A549 (cell line): ENCODE data around the gene STRADA. TPM values are rescaled to one million over a fixed set of nuclear protein-coding genes. Genes with fewer than 3 reads are reported as not detected.

Experiments
- ATAC-seq, 2 experiments: fragments of 200-7000 bp in 1 of 2; fragments of >200 bp in 1 of 2; cut with Nextera tagmentation in 1 of 2; cut with Tn5 transposase in 1 of 2; 3 replicates each; pipeline versions ENCODE4 v1.8.0 to v1.9.1; 2018 to 2020; ENCODE audit warnings: mild to moderate bottlenecking in 1 of 2, moderate library complexity in 1 of 2
- CTCF ChIA-PET: fragments of 300-600 bp; sonication (Branson Sonifier 250); formaldehyde crosslinking; extraction: SDS; loops from one replicate; lab custom pipeline; 2021; ENCODE audit warnings: antibody characterized with exemption, inconsistent platforms; lab: Yijun Ruan, JAX
- POLR2A ChIA-PET: fragments of 350-600 bp; formaldehyde crosslinking; extraction: SDS; loops from one replicate; lab custom pipeline; 2021; ENCODE audit warnings: antibody characterized with exemption, inconsistent platforms; lab: Yijun Ruan, JAX
- DNase-seq, 2 experiments: peaks; one replicate each; pipeline versions ENCODE4 v3.0.0 to v3.0.0-alpha.2; 2011 to 2016; ENCODE audit warnings: low read depth in 1 of 2, low spot score in 1 of 2
- FAIRE-seq: peaks from 2 replicates; lab custom pipeline; 2011; peaks lifted over from hg19 to GRCh38; lab: Jason Lieb, UNC
- H3K27ac ChIP-seq, 2 experiments: fragments of >200 bp; sonication (Bioruptor Twin); formaldehyde crosslinking; 3 replicates each; pipeline ENCODE4 v1.5.1; 2016 to 2017
- H3K4me1 ChIP-seq: fragments of >200 bp; sonication (Bioruptor Twin); formaldehyde crosslinking; 3 replicates; pipeline ENCODE4 v1.6.1; 2016
- H3K4me2 ChIP-seq: fragments of >200 bp; sonication (Bioruptor Twin); formaldehyde crosslinking; 3 replicates; pipeline ENCODE4 v1.6.1; 2016
- H3K4me3 ChIP-seq: fragments of >200 bp; sonication (Bioruptor Twin); formaldehyde crosslinking; 3 replicates; pipeline ENCODE4 v1.5.1; 2016
- H3K9me3 ChIP-seq: fragments of >200 bp; sonication (Bioruptor Twin); formaldehyde crosslinking; 3 replicates; pipeline ENCODE4 v1.6.1; 2016
- BHLHE40 ChIP-seq: IDR thresholded peaks from 2 replicates; pipeline ENCODE4 v1.6.1; 2012; ENCODE audit warnings: low read depth, low read length, inconsistent platforms
- CBX2 ChIP-seq: fragments of 200-600 bp; sonication (generic); IDR thresholded peaks from 2 replicates; pipeline ENCODE4 v1.6.1; 2016; ENCODE audit warnings: low read depth, mild to moderate bottlenecking, borderline replicate concordance
- CEBPB ChIP-seq, 2 experiments: fragments of >200 bp in 1 of 2; sonication (Bioruptor Twin) in 1 of 2; formaldehyde crosslinking in 1 of 2; IDR thresholded peaks; 2 replicates each; pipeline ENCODE4 v1.6.1; 2012 to 2016
- EHF ChIP-seq: fragments of 250-450 bp; sonication (Bioruptor Pico); IDR thresholded peaks from 2 replicates; pipeline ENCODE4 v1.5.0; 2020; ENCODE audit warnings: mild to moderate bottlenecking
- ELK1 ChIP-seq: fragments of 150-350 bp; IDR thresholded peaks from 2 replicates; pipeline ENCODE4 v1.6.1; 2014; ENCODE audit warnings: low read depth, mild to moderate bottlenecking, low read length
- ESRRA ChIP-seq: fragments of 150-350 bp; IDR thresholded peaks from 2 replicates; pipeline ENCODE4 v1.6.1; 2014; ENCODE audit warnings: mild to moderate bottlenecking, low read length, borderline replicate concordance
- HDAC2 ChIP-seq: fragments of 200-600 bp; sonication (generic); IDR thresholded peaks from 2 replicates; pipeline ENCODE4 v1.6.1; 2016
- HEYL ChIP-seq: fragments of 250-450 bp; sonication (Bioruptor Pico); IDR thresholded peaks from 2 replicates; pipeline ENCODE4 v1.8.0; 2021; ENCODE audit warnings: mild to moderate bottlenecking, moderate library complexity
- HOXB13 ChIP-seq: fragments of 250-450 bp; sonication (Bioruptor Pico); IDR thresholded peaks from 2 replicates; pipeline ENCODE4 v1.5.0; 2020; ENCODE audit warnings: low read depth, mild to moderate bottlenecking, moderate library complexity
- JUN ChIP-seq, 2 experiments: fragments of >200 bp; sonication (Bioruptor Twin); formaldehyde crosslinking; IDR thresholded peaks; 2 replicates in 1 of 2; 3 replicates in 1 of 2; pipeline ENCODE4 v1.6.1; 2016 to 2017
- KDM5A ChIP-seq: fragments of 200-600 bp; sonication (generic); IDR thresholded peaks from 2 replicates; pipeline ENCODE4 v1.6.1; 2016; ENCODE audit warnings: antibody characterized with exemption, mild to moderate bottlenecking
- MYC ChIP-seq: IDR thresholded peaks from 2 replicates; pipeline ENCODE4 v1.6.1; 2012; ENCODE audit warnings: mild to moderate bottlenecking, inconsistent platforms, low read length, improper control_type of control experiment, borderline replicate concordance
- NFE2L2 ChIP-seq: fragments of 150-350 bp; conservative IDR thresholded peaks from 2 replicates; pipeline ENCODE4 v1.6.1; 2014; ENCODE audit warnings: low read length
- NPAS2 ChIP-seq: fragments of 250-450 bp; sonication (Bioruptor Pico); IDR thresholded peaks from 2 replicates; pipeline ENCODE4 v1.8.0; 2022; ENCODE audit warnings: mild to moderate bottlenecking, moderate library complexity, borderline replicate concordance
- NR3C1 ChIP-seq: fragments of >200 bp; sonication (Bioruptor Twin); formaldehyde crosslinking; IDR thresholded peaks from 3 replicates; pipeline ENCODE4 v1.6.1; 2017
- PBX3 ChIP-seq: IDR thresholded peaks from 2 replicates; pipeline ENCODE4 v1.6.1; 2012
- POLR2A ChIP-seq: IDR thresholded peaks from 2 replicates; pipeline ENCODE4 v1.6.1; 2012; ENCODE audit warnings: mild to moderate bottlenecking, low read length
- POLR2AphosphoS2 ChIP-seq: conservative IDR thresholded peaks from 2 replicates; pipeline ENCODE4 v1.6.1; 2012; ENCODE audit warnings: low read length, improper control_type of control experiment, inconsistent platforms
- RAD21 ChIP-seq, 2 experiments: fragments of >200 bp in 1 of 2; sonication (Bioruptor Twin) in 1 of 2; formaldehyde crosslinking in 1 of 2; IDR thresholded peaks in 1 of 2; conservative IDR thresholded peaks in 1 of 2; 2 replicates in 1 of 2; 3 replicates in 1 of 2; pipeline ENCODE4 v1.6.1; 2012 to 2018; ENCODE audit warnings: inconsistent platforms in 1 of 2
- RARB ChIP-seq: fragments of 250-450 bp; sonication (Bioruptor Pico); IDR thresholded peaks from 2 replicates; pipeline ENCODE4 v1.8.0; 2021; ENCODE audit warnings: mild to moderate bottlenecking, moderate library complexity
- RNF2 ChIP-seq: fragments of 200-600 bp; sonication (generic); IDR thresholded peaks from 2 replicates; pipeline ENCODE4 v1.6.1; 2016; ENCODE audit warnings: low read depth, mild to moderate bottlenecking, antibody characterized with exemption, moderate library complexity, borderline replicate concordance
- SMC3 ChIP-seq: fragments of >200 bp; sonication (Bioruptor Twin); formaldehyde crosslinking; IDR thresholded peaks from 3 replicates; pipeline ENCODE4 v1.6.1; 2018; ENCODE audit warnings: inconsistent platforms
- SREBF2 ChIP-seq: fragments of 450-650 bp; IDR thresholded peaks from 2 replicates; pipeline ENCODE4 v1.6.1; 2014; ENCODE audit warnings: mild to moderate bottlenecking, moderate library complexity
- ZFP36 ChIP-seq: fragments of 450-650 bp; IDR thresholded peaks from 2 replicates; pipeline ENCODE4 v1.6.1; 2014; ENCODE audit warnings: borderline replicate concordance; ENCODE audit not compliant: partially characterized antibody
- ZNF302 ChIP-seq: fragments of 250-450 bp; sonication (Bioruptor Pico); IDR thresholded peaks from 2 replicates; pipeline ENCODE4 v1.9.0; 2021; ENCODE audit warnings: inconsistent platforms, mild to moderate bottlenecking, moderate library complexity
- WGBS: methylation state at CpG from one replicate; pipeline ENCODE4 v1.1.6; 2017; ENCODE audit errors: missing lambda C conversion rate; 5-methylcytosine and 5-hydroxymethylcytosine counted together
- polyA plus RNA-seq, 4 experiments: library from polyadenylated mRNA; depleted of rRNA in 3 of 4; stranded (reverse); fragments of >200 nt; fragmentation: RNase III in 1 of 4; extraction: RNeasy Plus Mini Kit Qiagen cat#74134 plus additional on column Dnase treatment in 1 of 4; gene quantifications; 2 replicates in 3 of 4; 3 replicates in 1 of 4; pipeline ENCODE4 v1.2.3, GENCODE V29; 2011 to 2017
- TF ChIP-seq, protein P1 (sequence below): fragments of >200 bp; sonication (Bioruptor Twin); formaldehyde crosslinking; IDR thresholded peaks from 3 replicates; pipeline ENCODE4 v1.5.1; 2016
- TF ChIP-seq, protein P2 (sequence below): fragments of >200 bp; sonication (Bioruptor Twin); formaldehyde crosslinking; IDR thresholded peaks from 3 replicates; pipeline ENCODE4 v1.6.1; 2016
- TF ChIP-seq, protein P3 (sequence below): fragments of >200 bp; sonication (Bioruptor Twin); formaldehyde crosslinking; IDR thresholded peaks from 2 replicates; pipeline ENCODE4 v1.6.1; 2016

Gene STRADA
- polyA plus RNA-seq, 2 of the 4 experiments (the other 2 are of a cell fraction): 30.3 to 33.0 TPM

DNA sequence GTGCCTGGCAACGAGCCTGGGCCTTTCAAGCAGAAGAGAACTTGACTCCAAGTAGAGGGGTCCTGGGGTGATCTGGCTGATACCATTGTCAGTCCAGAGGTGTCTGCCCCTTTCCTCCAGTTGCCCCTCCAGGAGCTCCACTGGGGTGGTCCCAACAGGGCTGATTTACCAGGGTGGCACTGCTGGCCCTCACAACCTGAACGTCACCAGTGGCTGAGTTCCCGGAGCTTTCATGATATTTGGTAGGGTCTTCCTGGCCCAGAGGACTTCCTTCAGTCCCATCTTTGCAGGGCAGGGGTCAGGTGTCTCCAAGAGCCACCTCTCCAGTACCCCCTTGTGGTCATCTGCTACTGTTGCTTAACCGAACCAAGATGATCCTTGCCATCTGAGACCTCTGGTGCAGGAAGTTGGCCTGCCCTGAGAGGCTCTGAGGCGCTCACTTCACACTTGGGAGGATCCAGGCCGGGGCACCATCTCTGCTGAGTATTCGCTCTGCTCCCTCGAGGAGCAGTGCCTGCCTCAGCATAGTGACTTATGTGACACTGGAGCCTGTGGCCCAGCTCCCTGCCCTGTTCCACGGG is 45.1 kb downstream of the STRADA start:
- H3K9me3 ChIP-seq: no peaks in the 10 kb centered on the region
- ChIA-PET POLR2A (no interaction called here), CTCF (interaction anchor here (0.6 to 7.0 kb wide), 15 partner anchors 10 to 271 kb away, joined by 3 to 116 read pairs (median 4); partner anchors contain the start of gene MAP3K3)
- no peak overlapping the region for H3K4me2 ChIP-seq
- no peak overlapping the region for H3K4me3 ChIP-seq
- peak; percentile 65 to 71 for DNase-seq
- H3K4me1 ChIP-seq: 0 out of 3 replicates have a peak, but pooled peaks cover 6% of the 10 kb centered on the region
- H3K27ac ChIP-seq: no peak overlapping the region
- 75% methylated on average over 7 of the region's 9 CpGs for WGBS
- ATAC-seq: peak; percentile 20 to 59; a peak in 3 of 6 replicates
- TF ChIP-seq SMC3 (peak; percentile 28; the same call in 2 of the 3 replicates), CBX2 (no peak), HOXB13 (CRISPR knock-in tag) (no peak), ZNF302 (CRISPR knock-in tag) (no peak), ELK1 (no peak), POLR2A (no peak), CEBPB (IDR thresholded peaks at IDR 0.05) (0 out of 4 replicates have a peak, but pooled peaks of 1 of the 2 experiments have one; percentile 55), POLR2AphosphoS2 (no peak), RARB (CRISPR knock-in tag) (no peak), RNF2 (no peak), JUN (IDR thresholded peaks at IDR 0.05) (0 out of 5 replicates have a peak, but pooled peaks of 1 of the 2 experiments have one; percentile 7), RAD21 (conservative IDR thresholded peaks at IDR 0.05 in 1 of 2, IDR thresholded peaks at IDR 0.05 in 1 of 2) (peak; percentile 18 to 30; a peak in 2 of 5 replicates), HDAC2 (no peak)
- TF ChIP-seq, protein P1, sequence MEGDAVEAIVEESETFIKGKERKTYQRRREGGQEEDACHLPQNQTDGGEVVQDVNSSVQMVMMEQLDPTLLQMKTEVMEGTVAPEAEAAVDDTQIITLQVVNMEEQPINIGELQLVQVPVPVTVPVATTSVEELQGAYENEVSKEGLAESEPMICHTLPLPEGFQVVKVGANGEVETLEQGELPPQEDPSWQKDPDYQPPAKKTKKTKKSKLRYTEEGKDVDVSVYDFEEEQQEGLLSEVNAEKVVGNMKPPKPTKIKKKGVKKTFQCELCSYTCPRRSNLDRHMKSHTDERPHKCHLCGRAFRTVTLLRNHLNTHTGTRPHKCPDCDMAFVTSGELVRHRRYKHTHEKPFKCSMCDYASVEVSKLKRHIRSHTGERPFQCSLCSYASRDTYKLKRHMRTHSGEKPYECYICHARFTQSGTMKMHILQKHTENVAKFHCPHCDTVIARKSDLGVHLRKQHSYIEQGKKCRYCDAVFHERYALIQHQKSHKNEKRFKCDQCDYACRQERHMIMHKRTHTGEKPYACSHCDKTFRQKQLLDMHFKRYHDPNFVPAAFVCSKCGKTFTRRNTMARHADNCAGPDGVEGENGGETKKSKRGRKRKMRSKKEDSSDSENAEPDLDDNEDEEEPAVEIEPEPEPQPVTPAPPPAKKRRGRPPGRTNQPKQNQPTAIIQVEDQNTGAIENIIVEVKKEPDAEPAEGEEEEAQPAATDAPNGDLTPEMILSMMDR: peak; percentile 21; the same call in 2 of the 3 replicates
- no peak for FAIRE-seq

- Histone ChIP-seq H3K4me2 (no peak overlapping the region), H3K9me3 (no peaks in the 10 kb centered on the region), H3K27ac (no peak overlapping the region), H3K4me1 (0 out of 3 replicates have a peak, but pooled peaks cover 6% of the 10 kb centered on the region), H3K4me3 (no peak overlapping the region)
- no peak for FAIRE-seq
- POLR2A ChIA-PET: interaction anchor here (1.1 kb wide), 1 partner anchor 108 kb away, joined by 3 read pairs; no protein-coding TSS in a partner anchor
- WGBS: 87% methylated on average over 6 of the region's 6 CpGs
- DNase-seq: no peak
- CTCF ChIA-PET: interaction anchor here (0.7 to 7.0 kb wide), 8 partner anchors 11 to 270 kb away, joined by 3 to 116 read pairs (median 8); no protein-coding TSS in a partner anchor
- no peak for ATAC-seq
- TF ChIP-seq BHLHE40 (no peak), ESRRA (no peak), SREBF2 (no peak), NR3C1 (no peak), MYC (no peak), EHF (CRISPR knock-in tag) (no peak), POLR2AphosphoS2 (no peak), HEYL (no peak), ZFP36 (no peak), PBX3 (no peak), NPAS2 (CRISPR knock-in tag) (no peak), NFE2L2 (no peak), JUN (IDR thresholded peaks at IDR 0.05) (no peak), KDM5A (no peak), HOXB13 (CRISPR knock-in tag) (no peak)
- TF ChIP-seq, protein P2, sequence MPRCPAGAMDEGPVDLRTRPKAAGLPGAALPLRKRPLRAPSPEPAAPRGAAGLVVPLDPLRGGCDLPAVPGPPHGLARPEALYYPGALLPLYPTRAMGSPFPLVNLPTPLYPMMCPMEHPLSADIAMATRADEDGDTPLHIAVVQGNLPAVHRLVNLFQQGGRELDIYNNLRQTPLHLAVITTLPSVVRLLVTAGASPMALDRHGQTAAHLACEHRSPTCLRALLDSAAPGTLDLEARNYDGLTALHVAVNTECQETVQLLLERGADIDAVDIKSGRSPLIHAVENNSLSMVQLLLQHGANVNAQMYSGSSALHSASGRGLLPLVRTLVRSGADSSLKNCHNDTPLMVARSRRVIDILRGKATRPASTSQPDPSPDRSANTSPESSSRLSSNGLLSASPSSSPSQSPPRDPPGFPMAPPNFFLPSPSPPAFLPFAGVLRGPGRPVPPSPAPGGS: no peak
- TF ChIP-seq, protein P3, sequence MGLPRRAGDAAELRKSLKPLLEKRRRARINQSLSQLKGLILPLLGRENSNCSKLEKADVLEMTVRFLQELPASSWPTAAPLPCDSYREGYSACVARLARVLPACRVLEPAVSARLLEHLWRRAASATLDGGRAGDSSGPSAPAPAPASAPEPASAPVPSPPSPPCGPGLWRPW: no peak
These were observed 45.7 kb downstream of the STRADA start for GRCh38 chr17:63695889-63696288.
